Peyer's patch (tissue), 4 donors: ENCODE data around the gene BIN1.

ENCODE experiments used
- POLR2A ChIP-seq, 2 donors: fragments of 450-650 bp; IDR thresholded peaks; one replicate each; pipeline ENCODE4 v1.5.1; 2017; ENCODE audit warnings: antibody characterized with exemption in 2 of 2, mild to moderate bottlenecking in 2 of 2, moderate library complexity in 2 of 2
- TF ChIP-seq, protein P1 (sequence below), 6 experiments: fragments of 450-650 bp in 4 of 6; fragments of 200-600 bp in 2 of 6; sonication (generic) in 1 of 6; IDR thresholded peaks; one replicate each; pipeline ENCODE4 v1.5.1; 2017 to 2019; ENCODE audit warnings: antibody characterized with exemption in 6 of 6, mild to moderate bottlenecking in 3 of 6, moderate library complexity in 1 of 6

DNA sequence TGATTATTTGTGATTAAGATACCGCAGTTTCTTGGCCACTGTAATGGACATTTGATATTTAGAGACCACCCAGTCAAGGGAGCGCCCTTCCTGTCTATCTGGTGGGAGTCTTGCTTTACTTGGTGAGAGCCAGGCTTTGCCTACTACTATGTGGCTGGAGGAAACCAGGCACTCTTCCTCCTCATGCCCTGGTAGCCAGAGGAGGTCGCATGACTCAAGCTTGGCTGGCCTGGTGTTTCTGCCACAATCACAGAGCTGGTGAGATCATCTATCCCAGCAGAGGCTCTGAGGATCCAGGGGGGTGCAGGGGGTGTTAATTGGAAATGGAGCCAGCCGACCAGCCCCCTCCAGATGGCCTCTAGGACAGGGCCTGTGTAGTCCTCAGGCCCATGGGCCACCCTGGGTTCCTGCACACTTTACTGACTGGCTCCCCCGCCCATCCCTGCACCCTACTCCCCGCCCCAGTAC is 46.8 kb upstream of the BIN1 start:
- TF ChIP-seq, protein P1, sequence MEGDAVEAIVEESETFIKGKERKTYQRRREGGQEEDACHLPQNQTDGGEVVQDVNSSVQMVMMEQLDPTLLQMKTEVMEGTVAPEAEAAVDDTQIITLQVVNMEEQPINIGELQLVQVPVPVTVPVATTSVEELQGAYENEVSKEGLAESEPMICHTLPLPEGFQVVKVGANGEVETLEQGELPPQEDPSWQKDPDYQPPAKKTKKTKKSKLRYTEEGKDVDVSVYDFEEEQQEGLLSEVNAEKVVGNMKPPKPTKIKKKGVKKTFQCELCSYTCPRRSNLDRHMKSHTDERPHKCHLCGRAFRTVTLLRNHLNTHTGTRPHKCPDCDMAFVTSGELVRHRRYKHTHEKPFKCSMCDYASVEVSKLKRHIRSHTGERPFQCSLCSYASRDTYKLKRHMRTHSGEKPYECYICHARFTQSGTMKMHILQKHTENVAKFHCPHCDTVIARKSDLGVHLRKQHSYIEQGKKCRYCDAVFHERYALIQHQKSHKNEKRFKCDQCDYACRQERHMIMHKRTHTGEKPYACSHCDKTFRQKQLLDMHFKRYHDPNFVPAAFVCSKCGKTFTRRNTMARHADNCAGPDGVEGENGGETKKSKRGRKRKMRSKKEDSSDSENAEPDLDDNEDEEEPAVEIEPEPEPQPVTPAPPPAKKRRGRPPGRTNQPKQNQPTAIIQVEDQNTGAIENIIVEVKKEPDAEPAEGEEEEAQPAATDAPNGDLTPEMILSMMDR (IDR thresholded peaks at IDR 0.05): no peak
- no peak for TF ChIP-seq POLR2A (IDR thresholded peaks at IDR 0.05)
